Measurements from ENCODE around the gene CEP41.

GRCh38 chr7:130379921-130380860, 60.6 kb downstream of the CEP41 start, which contains the start of gene CPA1:
- TF ChIP-seq CTCF (conservative IDR thresholded peaks at IDR 0.05) (no peak), ZFX (IDR thresholded peaks at IDR 0.05) (no peak)
